GM12878 (cell line): ENCODE results near the gene BLOC1S5. TPM values are rescaled to one million over a fixed set of nuclear protein-coding genes. Genes with fewer than 3 reads are reported as not detected.

Experiments
- ATAC-seq: fragments of 200-7000 bp; cut with Tn5 transposase; 3 replicates; pipeline ENCODE4 v1.9.1; 2020; ENCODE audit warnings: mild to moderate bottlenecking, moderate library complexity
- BruUV-seq: library from RNA; stranded (reverse); fragments of 400-500 nt; replicated peaks from 2 replicates; lab custom pipeline; 2021; lab: Mats Ljungman, UMichigan
- CTCF ChIA-PET: fragments of 300-600 bp; sonication (Branson Sonifier 250); formaldehyde crosslinking; extraction: SDS; loops from one replicate; lab custom pipeline; 2021; ENCODE audit warnings: inconsistent platforms; lab: Yijun Ruan, JAX
- POLR2A ChIA-PET: fragments of 350-600 bp; formaldehyde crosslinking; extraction: SDS; loops from one replicate; lab custom pipeline; 2021; ENCODE audit warnings: inconsistent platforms; lab: Charles Lee
- RAD21 ChIA-PET: fragments of 300-600 bp; sonication (Branson Sonifier 250); formaldehyde crosslinking; loops from one replicate; lab custom pipeline; 2023; ENCODE audit warnings: antibody characterized with exemption; ENCODE audit not compliant: unreplicated experiment; lab: Charles Lee
- SMC1A ChIA-PET: fragments of 300-600 bp; sonication (Branson Sonifier 250); formaldehyde crosslinking; loops from one replicate; lab custom pipeline; 2023; ENCODE audit not compliant: unreplicated experiment, uncharacterized antibody; lab: Charles Lee
- DNase-seq: peaks from one replicate; pipeline ENCODE4 v3.0.0-alpha.2; 2011; ENCODE audit warnings: low read depth, low spot score
- FAIRE-seq: peaks from 3 replicates; lab custom pipeline; 2011; peaks lifted over from hg19 to GRCh38; lab: Jason Lieb, UNC
- H2AFZ ChIP-seq: 2 replicates; pipeline ENCODE4 v1.6.0; 2011; ENCODE audit warnings: low read depth, low read length, control low read depth; ENCODE audit not compliant: control insufficient read depth
- H3K27ac ChIP-seq: 2 replicates; pipeline ENCODE4 v1.5.1; 2011; ENCODE audit warnings: control low read depth; ENCODE audit not compliant: control insufficient read depth, insufficient read depth
- H3K27me3 ChIP-seq, 2 experiments: replicated peaks in 1 of 2; 2 replicates each; pipeline versions ENCODE4 v1.6.0 to v1.6.1; 2011; ENCODE audit warnings: low read length in 1 of 2; ENCODE audit not compliant: control insufficient read depth in 2 of 2, insufficient read depth in 2 of 2
- H3K36me3 ChIP-seq, 2 experiments: 2 replicates each; pipeline ENCODE4 v1.5.1; 2011; ENCODE audit warnings: low read length in 1 of 2; ENCODE audit not compliant: control insufficient read depth in 2 of 2, insufficient read depth in 2 of 2
- H3K4me1 ChIP-seq: 2 replicates; pipeline ENCODE4 v1.6.1; 2011; ENCODE audit warnings: mild to moderate bottlenecking, low read length, moderate library complexity, mixed read lengths; ENCODE audit not compliant: control insufficient read depth, insufficient read depth
- H3K4me2 ChIP-seq: 2 replicates; pipeline ENCODE4 v1.6.0; 2011; ENCODE audit warnings: control low read depth; ENCODE audit not compliant: control insufficient read depth, insufficient read depth
- H3K4me3 ChIP-seq: fragments of 200-600 bp; sonication (generic); 2 replicates; pipeline ENCODE4 v1.5.1; 2016
- H3K79me2 ChIP-seq: 2 replicates; pipeline ENCODE4 v1.6.0; 2011; ENCODE audit warnings: low read length; ENCODE audit not compliant: control insufficient read depth, insufficient read depth
- H3K9ac ChIP-seq: 2 replicates; pipeline ENCODE4 v1.8.0; 2011; ENCODE audit warnings: low read length, control low read depth, mixed read lengths; ENCODE audit not compliant: control insufficient read depth, insufficient read depth
- H3K9me3 ChIP-seq: replicated peaks from 3 replicates; pipeline ENCODE4 v1.5.1; 2011; ENCODE audit warnings: mild to moderate bottlenecking, low read length; ENCODE audit not compliant: control insufficient read depth, insufficient read depth
- H4K20me1 ChIP-seq: 2 replicates; pipeline ENCODE4 v1.6.0; 2011; ENCODE audit not compliant: control insufficient read depth, insufficient read depth
- CREM ChIP-seq: IDR thresholded peaks from 2 replicates; pipeline ENCODE4 v1.6.1; 2014; ENCODE audit warnings: antibody characterized with exemption, low read depth
- ESRRA ChIP-seq: IDR thresholded peaks from 2 replicates; pipeline ENCODE4 v1.6.1; 2012; ENCODE audit warnings: mild to moderate bottlenecking, low read length, improper control_type of control experiment
- KDM1A ChIP-seq: fragments of 200-600 bp; sonication (generic); IDR thresholded peaks from 2 replicates; pipeline ENCODE4 v1.6.1; 2016; ENCODE audit warnings: borderline replicate concordance
- MXI1 ChIP-seq: fragments of 150-350 bp; IDR thresholded peaks from 2 replicates; pipeline ENCODE4 v1.6.1; 2011; ENCODE audit warnings: low read depth, mild to moderate bottlenecking, inconsistent platforms, low read length, improper control_type of control experiment
- POLR2AphosphoS2 ChIP-seq: IDR thresholded peaks from 2 replicates; pipeline ENCODE4 v1.6.1; 2011; ENCODE audit warnings: low read depth, mild to moderate bottlenecking, low read length, improper control_type of control experiment, moderate library complexity
- RCOR1 ChIP-seq: conservative IDR thresholded peaks from 2 replicates; pipeline ENCODE4 v1.6.1; 2012; ENCODE audit warnings: low read depth, low read length, improper control_type of control experiment
- TCF12 ChIP-seq: IDR thresholded peaks from 2 replicates; pipeline ENCODE4 v1.6.1; 2011; ENCODE audit warnings: low read depth, mild to moderate bottlenecking, low read length
- ZNF217 ChIP-seq: fragments of 450-650 bp; IDR thresholded peaks from 2 replicates; pipeline ENCODE4 v1.6.1; 2017; ENCODE audit warnings: antibody characterized with exemption, mild to moderate bottlenecking
- WGBS: methylation state at CpG from one replicate; pipeline ENCODE4 v1.1.6; 2016; ENCODE audit warnings: low lambda C conversion rate; ENCODE audit not compliant: insufficient replicate concordance, insufficient coverage; ENCODE audit errors: missing lambda C conversion rate; 5-methylcytosine and 5-hydroxymethylcytosine counted together
- in situ Hi-C: fragments of 300-500 bp; cut with MboI; formaldehyde crosslinking; loops from 9 replicates; pipeline ENCODE4 v1.14.3; 2018; ENCODE audit warnings: mixed read lengths
- intact Hi-C: fragments of 100-400 bp; cut with micrococcal nuclease; formaldehyde crosslinking; loops from one replicate; pipeline ENCODE4 v1.14.2; 2022; ENCODE audit not compliant: unreplicated experiment
- polyA plus RNA-seq, 11 experiments: library from polyadenylated mRNA; depleted of rRNA in 4 of 11; unstranded in 6 of 11; stranded (reverse) in 5 of 11; fragments of >200 nt; fragmentation: Nextera tagmentation in 4 of 11; fragmentation: Illumina TruSeq in 1 of 11; extraction: Ambion mirVana in 4 of 11; extraction: Trizol in 1 of 11; gene quantifications; 1 replicate in 1 of 11; 2 replicates in 10 of 11; pipeline versions ENCODE4 v1.2.1 to v1.2.3, GENCODE V29; 2011 to 2016; ENCODE audit warnings: inconsistent platforms in 2 of 11, missing spikeins in 2 of 11, low read depth in 1 of 11
- total RNA-seq, 4 experiments: library from RNA; depleted of rRNA in 3 of 4; stranded (reverse); fragments of >200 nt in 3 of 4; fragmentation: Illumina TruSeq in 1 of 4; extraction: Trizol in 1 of 4; gene quantifications; 2 replicates each; pipeline versions ENCODE4 v1.2.1 to v1.2.3, GENCODE V29; 2013 to 2021
- TF ChIP-seq, protein P1 (sequence below): IDR thresholded peaks from 2 replicates; pipeline ENCODE4 v1.6.1; 2011; ENCODE audit warnings: low read depth, low read length, improper control_type of control experiment, borderline replicate concordance
- TF ChIP-seq, protein P2 (sequence below): fragments of 450-650 bp; IDR thresholded peaks from 2 replicates; pipeline ENCODE4 v1.6.1; 2016; ENCODE audit warnings: mild to moderate bottlenecking
- TF ChIP-seq, protein P3 (sequence below): fragments of 450-650 bp; formaldehyde crosslinking; IDR thresholded peaks from 2 replicates; pipeline ENCODE4 v1.5.0; 2022; ENCODE audit warnings: mild to moderate bottlenecking, missing genetic modification characterization
- TF ChIP-seq, protein P4 (sequence below): fragments of 150-350 bp; IDR thresholded peaks from 2 replicates; pipeline ENCODE4 v1.6.1; 2016; ENCODE audit warnings: low read depth, low read length

BLOC1S5 gene
- total and polyA plus RNA-seq, 10 of the 15 experiments (the other 5 are each of a cell fraction or from before 2014, with no cell fraction given) = 4.3 to 22.2 (median 16.1) TPM

DNA sequence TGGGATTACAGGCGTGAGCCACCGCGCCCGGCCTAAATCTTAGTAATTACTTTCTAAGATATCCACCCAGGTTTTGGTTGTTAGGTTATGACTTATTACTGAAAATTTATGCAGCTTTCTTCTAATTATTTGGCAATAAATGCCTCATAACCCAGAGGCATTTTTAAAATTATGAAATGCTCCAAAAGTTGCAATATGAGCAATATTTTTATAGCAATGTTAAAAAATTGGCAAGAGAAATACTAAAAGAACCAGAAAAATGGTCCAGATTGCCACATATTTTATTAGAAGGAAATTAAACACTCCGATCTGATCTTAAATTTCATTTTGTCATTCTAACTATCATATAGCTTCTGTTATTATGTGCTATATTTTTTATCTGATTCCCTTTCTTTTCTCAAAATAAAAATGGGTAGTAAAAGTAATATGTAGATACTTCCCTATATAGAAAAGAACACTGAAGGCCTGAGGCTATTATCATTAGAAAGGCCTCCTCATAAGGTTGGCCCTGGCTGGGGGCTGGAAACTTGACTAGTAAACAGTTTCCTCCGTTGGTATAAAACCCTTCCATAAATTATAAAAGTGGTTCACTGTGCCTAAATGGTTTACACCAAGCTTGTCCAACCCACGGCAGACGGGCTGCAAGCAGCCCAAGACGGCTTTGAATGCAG, 22.1 kb downstream of the BLOC1S5 start:
- DNase-seq (no peak), ATAC-seq (no peak)
- CTCF ChIA-PET = interaction anchor here (1.4 to 1.6 kb wide), 3 partner anchors 15 to 36 kb away, joined by 3 to 4 read pairs (median 4); no protein-coding TSS in a partner anchor

More for the DNA sequence above, 22.1 kb downstream of the BLOC1S5 start:
- in situ Hi-C loops (no loop called here), intact Hi-C loops (no loop called here)
- BruUV-seq = no TSS peak
- Histone ChIP-seq H3K79me2 (no peaks in the 10 kb centered on the region), H3K9ac (no peak overlapping the region), H4K20me1 (no peaks in the 10 kb centered on the region), H3K4me3 (no peak overlapping the region), H3K4me1 (no peaks in the 10 kb centered on the region), H3K27ac (no peak overlapping the region), H3K9me3 (no peaks in the 10 kb centered on the region; the same call in 2 of the 3 replicates), H3K4me2 (no peak overlapping the region), H3K27me3 (no peaks in the 10 kb centered on the region), H2AFZ (no peak overlapping the region), H3K36me3 (no peaks in the 10 kb centered on the region)
- WGBS = 98% methylated on average over 9 of the region's 9 CpGs
- ChIA-PET RAD21 (no interaction called here), POLR2A (no interaction called here), SMC1A (interaction anchor here (1.0 to 1.4 kb wide), 2 partner anchors 16 to 27 kb away, joined by 4 read pairs; no protein-coding TSS in a partner anchor)
- FAIRE-seq = no peak
- TF ChIP-seq, protein P1, sequence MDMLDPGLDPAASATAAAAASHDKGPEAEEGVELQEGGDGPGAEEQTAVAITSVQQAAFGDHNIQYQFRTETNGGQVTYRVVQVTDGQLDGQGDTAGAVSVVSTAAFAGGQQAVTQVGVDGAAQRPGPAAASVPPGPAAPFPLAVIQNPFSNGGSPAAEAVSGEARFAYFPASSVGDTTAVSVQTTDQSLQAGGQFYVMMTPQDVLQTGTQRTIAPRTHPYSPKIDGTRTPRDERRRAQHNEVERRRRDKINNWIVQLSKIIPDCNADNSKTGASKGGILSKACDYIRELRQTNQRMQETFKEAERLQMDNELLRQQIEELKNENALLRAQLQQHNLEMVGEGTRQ = no peak
- TF ChIP-seq MXI1 (no peak), TCF12 (no peak), CREM (no peak), ESRRA (no peak), KDM1A (no peak), POLR2AphosphoS2 (no peak), ZNF217 (no peak), RCOR1 (no peak)
- TF ChIP-seq, protein P2, sequence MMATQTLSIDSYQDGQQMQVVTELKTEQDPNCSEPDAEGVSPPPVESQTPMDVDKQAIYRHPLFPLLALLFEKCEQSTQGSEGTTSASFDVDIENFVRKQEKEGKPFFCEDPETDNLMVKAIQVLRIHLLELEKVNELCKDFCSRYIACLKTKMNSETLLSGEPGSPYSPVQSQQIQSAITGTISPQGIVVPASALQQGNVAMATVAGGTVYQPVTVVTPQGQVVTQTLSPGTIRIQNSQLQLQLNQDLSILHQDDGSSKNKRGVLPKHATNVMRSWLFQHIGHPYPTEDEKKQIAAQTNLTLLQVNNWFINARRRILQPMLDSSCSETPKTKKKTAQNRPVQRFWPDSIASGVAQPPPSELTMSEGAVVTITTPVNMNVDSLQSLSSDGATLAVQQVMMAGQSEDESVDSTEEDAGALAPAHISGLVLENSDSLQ = no peak
- TF ChIP-seq, protein P3, sequence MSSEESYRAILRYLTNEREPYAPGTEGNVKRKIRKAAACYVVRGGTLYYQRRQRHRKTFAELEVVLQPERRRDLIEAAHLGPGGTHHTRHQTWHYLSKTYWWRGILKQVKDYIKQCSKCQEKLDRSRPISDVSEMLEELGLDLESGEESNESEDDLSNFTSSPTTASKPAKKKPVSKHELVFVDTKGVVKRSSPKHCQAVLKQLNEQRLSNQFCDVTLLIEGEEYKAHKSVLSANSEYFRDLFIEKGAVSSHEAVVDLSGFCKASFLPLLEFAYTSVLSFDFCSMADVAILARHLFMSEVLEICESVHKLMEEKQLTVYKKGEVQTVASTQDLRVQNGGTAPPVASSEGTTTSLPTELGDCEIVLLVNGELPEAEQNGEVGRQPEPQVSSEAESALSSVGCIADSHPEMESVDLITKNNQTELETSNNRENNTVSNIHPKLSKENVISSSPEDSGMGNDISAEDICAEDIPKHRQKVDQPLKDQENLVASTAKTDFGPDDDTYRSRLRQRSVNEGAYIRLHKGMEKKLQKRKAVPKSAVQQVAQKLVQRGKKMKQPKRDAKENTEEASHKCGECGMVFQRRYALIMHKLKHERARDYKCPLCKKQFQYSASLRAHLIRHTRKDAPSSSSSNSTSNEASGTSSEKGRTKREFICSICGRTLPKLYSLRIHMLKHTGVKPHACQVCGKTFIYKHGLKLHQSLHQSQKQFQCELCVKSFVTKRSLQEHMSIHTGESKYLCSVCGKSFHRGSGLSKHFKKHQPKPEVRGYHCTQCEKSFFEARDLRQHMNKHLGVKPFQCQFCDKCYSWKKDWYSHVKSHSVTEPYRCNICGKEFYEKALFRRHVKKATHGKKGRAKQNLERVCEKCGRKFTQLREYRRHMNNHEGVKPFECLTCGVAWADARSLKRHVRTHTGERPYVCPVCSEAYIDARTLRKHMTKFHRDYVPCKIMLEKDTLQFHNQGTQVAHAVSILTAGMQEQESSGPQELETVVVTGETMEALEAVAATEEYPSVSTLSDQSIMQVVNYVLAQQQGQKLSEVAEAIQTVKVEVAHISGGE (CRISPR knock-in tag) = no peak
- TF ChIP-seq, protein P4, sequence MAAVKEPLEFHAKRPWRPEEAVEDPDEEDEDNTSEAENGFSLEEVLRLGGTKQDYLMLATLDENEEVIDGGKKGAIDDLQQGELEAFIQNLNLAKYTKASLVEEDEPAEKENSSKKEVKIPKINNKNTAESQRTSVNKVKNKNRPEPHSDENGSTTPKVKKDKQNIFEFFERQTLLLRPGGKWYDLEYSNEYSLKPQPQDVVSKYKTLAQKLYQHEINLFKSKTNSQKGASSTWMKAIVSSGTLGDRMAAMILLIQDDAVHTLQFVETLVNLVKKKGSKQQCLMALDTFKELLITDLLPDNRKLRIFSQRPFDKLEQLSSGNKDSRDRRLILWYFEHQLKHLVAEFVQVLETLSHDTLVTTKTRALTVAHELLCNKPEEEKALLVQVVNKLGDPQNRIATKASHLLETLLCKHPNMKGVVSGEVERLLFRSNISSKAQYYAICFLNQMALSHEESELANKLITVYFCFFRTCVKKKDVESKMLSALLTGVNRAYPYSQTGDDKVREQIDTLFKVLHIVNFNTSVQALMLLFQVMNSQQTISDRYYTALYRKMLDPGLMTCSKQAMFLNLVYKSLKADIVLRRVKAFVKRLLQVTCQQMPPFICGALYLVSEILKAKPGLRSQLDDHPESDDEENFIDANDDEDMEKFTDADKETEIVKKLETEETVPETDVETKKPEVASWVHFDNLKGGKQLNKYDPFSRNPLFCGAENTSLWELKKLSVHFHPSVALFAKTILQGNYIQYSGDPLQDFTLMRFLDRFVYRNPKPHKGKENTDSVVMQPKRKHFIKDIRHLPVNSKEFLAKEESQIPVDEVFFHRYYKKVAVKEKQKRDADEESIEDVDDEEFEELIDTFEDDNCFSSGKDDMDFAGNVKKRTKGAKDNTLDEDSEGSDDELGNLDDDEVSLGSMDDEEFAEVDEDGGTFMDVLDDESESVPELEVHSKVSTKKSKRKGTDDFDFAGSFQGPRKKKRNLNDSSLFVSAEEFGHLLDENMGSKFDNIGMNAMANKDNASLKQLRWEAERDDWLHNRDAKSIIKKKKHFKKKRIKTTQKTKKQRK = no peak
